Prostate gland (tissue), 2 donors: ENCODE results near the gene SMYD3.

Experiments used
- CTCF ChIP-seq, 4 experiments: fragments of 200-600 bp in 2 of 4; fragments of 450-650 bp in 2 of 4; sonication (generic) in 2 of 4; IDR thresholded peaks; 1 replicate in 3 of 4; 2 replicates in 1 of 4; pipeline ENCODE4 v1.5.1; 2016 to 2019; ENCODE audit warnings: antibody characterized with exemption in 4 of 4, mild to moderate bottlenecking in 2 of 4, moderate library complexity in 2 of 4
- POLR2A ChIP-seq: fragments of 450-650 bp; IDR thresholded peaks from one replicate; pipeline ENCODE4 v1.6.1; 2016; ENCODE audit warnings: antibody characterized with exemption, mild to moderate bottlenecking

- no peak for TF ChIP-seq POLR2A
- no peak for TF ChIP-seq CTCF (IDR thresholded peaks at IDR 0.05)
Measured at GRCh38 chr1:246533371-246533905, 26.4 kb upstream of the SMYD3 start.
